Kidney glomerular epithelial cell (primary cell): ENCODE measurements around the gene C1QL1.
A peak's percentile ranks its signal among the peaks of the same experiment; 100 is the strongest.

Source experiments
- DNase-seq: peaks from one replicate; lab custom pipeline; 2025; lab: John Stamatoyannopoulos, UW

The C1QL1 gene

GRCh38 chr17:44913676-44914075, 54.4 kb downstream of the C1QL1 start:
- DNase-seq = no peak

GRCh38 chr17:44912763-44913544, 55.1 kb downstream of the C1QL1 start:
- DNase-seq = no peak

GRCh38 chr17:44911133-44912001, 56.7 kb downstream of the C1QL1 start:
- peak; percentile 37 for DNase-seq

GRCh38 chr17:44910231-44911106, 57.6 kb downstream of the C1QL1 start:
- DNase-seq = no peak
